SIG-M5 treated with dmso at 0.1 percent for 504 hours (cell line): ENCODE measurements around the gene WNK2.

Source experiments
- DNase-seq: peaks from one replicate; lab custom pipeline; 2025; ENCODE audit not compliant: unreplicated experiment; lab: John Stamatoyannopoulos, UW

WNK2 gene

DNA sequence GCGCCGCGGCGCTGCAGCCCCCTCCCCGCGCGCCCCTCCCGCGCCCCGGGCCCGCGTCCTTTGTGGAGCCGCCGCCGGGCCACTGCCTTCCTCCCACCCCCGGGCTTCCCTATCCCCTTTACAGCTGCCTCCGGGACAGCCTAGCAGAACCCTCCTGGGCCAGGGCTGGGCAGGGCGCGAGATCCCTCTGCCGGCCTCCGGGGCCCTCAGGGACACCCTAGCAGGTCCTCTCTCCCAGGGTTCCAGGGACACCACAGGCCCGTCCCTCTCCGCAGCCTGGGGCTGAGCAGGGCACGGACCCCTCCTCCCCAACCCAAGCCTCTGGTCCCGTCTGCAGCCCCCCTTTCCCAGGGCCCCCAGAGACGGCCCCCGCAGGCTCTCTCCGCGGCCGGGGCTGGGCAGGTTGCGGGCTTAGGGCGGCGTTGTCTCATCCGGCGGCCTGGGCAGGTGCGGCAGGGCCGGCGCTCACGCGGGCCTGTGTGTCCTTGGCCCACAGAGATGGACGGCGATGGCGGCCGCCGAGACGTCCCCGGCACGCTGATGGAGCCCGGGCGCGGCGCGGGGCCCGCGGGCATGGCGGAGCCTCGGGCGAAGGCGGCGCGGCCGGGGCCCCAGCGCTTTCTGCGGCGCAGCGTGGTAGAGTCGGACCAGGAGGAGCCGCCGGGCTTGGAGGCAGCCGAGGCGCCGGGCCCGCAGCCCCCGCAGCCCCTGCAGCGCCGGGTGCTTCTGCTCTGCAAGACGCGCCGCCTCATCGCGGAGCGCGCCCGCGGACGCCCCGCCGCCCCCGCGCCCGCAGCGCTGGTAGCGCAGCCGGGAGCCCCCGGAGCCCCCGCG is 710 bp downstream of the WNK2 start:
- no peak for DNase-seq

- no peak for DNase-seq
Observed at GRCh38 chr9:93185266-93186214, 1.6 kb downstream of the WNK2 start.

GRCh38 chr9:93186215-93186945 is 2.4 kb downstream of the WNK2 start:
- no peak for DNase-seq

- DNase-seq: no peak
Observed at GRCh38 chr9:93187047-93187446, 3.1 kb downstream of the WNK2 start.

- DNase-seq: no peak
Observed at GRCh38 chr9:93187574-93187973, 3.6 kb downstream of the WNK2 start.

GRCh38 chr9:93188426-93189368 is 4.8 kb downstream of the WNK2 start:
- no peak for DNase-seq

DNA sequence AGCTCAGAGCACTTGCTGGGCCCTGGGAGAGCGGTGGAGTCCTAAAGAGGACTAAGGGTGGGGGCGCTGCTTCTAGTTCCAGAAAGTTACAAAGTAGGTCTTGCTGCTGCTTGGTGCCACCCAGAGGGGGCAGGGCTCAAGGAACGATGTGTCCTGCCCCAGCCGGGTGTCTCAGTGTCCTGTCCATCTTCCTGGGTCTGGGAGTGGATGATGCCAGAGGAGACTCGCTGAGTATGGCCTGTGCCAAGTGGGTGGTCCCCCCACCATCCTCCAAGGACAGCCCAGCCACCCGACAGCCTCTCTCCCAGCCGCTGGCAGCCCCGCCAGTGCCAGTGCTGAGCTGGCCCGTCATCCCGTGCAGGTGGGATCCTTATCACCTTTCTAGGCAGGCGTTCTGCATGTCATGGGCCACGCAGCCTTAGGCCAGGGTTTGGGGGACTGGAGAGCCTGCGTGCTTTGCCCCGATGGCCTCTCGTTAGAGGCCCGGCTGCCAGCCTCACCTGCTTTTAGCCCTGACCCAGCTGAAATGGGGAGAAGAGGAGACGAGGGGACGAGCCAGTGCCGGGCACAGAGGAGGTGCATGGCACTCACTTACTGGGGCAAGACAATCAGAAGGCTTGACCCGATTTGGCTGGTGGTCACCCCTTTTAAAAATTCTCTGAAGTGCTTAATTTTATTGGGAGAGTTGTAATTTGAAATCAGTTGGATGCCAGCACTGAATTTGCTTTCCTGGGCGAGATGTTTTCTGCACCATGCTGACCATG is 5.6 kb downstream of the WNK2 start:
- DNase-seq: no peak

DNA sequence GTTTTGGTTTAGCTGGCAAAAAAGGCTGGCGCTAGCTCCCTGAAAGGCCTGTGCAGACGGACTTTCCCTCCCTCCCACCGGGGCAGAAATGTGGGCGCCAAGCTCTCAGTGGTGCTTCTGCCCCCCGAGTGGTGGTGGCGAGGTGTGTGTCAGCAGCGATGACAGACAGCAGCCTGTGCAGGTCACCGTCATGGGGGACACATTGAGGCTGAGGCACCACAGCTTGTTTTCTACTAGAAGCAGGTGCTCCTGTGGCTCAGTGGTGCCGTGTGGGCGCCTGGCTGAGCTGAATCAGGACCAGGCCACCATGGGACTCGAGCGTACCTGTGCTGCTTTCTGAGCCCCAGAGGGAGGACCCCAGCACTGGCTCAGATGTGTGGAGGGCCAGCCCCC is 6.2 kb downstream of the WNK2 start:
- DNase-seq: no peak

DNA sequence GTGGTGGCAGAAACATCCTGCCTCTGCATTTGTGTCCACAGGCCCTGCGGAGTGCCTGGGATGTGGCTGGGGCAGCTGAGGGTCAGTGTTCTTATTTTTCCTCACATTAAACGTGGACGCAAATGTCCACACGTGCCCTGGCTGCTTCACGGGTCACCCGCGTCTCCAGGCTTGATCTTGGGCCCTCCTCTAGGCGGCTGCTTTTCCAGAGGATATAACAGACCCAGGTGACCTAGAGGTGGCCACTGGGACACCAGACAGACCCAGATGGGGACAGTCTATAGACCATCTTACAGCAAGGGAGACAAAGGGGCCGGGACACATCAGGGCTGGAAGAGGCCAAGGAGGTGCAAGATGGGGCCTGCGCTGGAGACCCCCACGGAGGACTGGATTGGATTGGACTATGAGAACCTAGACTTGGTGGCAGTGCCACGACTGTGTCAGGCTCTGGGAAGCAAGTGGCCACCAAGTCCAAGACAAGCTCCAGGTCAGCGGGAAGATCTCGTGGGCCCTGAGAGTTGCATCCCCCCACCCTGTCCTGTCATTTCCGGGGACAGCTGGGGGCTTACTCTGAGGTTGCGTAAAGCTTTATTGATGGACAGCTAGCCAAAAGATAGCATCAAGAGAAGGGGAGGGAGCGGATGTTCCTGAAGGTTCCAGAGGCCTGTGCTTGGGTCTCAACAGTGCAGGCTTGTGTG is 6.9 kb downstream of the WNK2 start:
- no peak for DNase-seq

- DNase-seq: no peak
Observed at GRCh38 chr9:93191354-93191660, 7.4 kb downstream of the WNK2 start.

- no peak for DNase-seq
Observed at GRCh38 chr9:93192721-93193387, 8.9 kb downstream of the WNK2 start.

DNA sequence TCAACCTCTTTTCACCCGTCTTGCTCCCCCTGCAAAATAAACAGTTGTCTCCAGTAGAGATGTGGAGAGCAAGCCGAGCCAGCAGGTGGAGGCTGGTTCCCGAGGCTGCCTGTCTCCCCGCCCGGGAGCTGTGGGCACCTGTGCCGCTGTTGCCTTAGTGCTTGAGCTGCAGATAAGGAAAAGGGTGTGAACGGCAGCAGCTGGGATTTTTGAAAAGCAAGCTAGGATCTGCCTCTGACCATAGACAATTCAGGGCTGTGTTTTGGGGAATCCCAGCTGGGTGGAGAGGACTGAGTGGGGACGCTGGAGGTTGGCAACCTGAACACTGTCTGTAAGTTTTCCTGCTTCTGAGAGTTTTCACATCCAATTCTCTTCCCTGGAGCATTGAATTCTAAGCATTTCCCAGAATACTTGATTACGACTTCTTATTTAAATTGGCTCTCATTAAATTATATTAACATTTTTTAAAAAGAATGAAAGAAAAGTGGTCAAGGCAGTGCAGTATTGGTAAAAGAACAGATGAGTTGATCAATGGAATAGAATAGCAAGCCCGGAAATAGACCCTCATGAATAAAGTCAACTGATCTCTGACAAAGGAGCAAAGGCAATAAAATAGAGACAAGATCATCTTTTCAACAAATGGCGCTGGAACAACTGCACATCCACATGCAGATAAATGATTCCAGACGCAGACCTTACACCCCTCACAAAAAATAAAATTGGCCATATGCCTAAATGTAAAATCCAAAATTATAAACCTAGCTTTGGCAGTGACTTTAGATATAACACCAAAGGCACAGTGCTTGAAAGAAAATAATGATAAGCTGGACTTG is 9.7 kb downstream of the WNK2 start:
- DNase-seq: no peak

GRCh38 chr9:93194221-93194625 is 10.3 kb downstream of the WNK2 start:
- no peak for DNase-seq

- no peak for DNase-seq
Observed at GRCh38 chr9:93194641-93195040, 10.7 kb downstream of the WNK2 start.

DNA sequence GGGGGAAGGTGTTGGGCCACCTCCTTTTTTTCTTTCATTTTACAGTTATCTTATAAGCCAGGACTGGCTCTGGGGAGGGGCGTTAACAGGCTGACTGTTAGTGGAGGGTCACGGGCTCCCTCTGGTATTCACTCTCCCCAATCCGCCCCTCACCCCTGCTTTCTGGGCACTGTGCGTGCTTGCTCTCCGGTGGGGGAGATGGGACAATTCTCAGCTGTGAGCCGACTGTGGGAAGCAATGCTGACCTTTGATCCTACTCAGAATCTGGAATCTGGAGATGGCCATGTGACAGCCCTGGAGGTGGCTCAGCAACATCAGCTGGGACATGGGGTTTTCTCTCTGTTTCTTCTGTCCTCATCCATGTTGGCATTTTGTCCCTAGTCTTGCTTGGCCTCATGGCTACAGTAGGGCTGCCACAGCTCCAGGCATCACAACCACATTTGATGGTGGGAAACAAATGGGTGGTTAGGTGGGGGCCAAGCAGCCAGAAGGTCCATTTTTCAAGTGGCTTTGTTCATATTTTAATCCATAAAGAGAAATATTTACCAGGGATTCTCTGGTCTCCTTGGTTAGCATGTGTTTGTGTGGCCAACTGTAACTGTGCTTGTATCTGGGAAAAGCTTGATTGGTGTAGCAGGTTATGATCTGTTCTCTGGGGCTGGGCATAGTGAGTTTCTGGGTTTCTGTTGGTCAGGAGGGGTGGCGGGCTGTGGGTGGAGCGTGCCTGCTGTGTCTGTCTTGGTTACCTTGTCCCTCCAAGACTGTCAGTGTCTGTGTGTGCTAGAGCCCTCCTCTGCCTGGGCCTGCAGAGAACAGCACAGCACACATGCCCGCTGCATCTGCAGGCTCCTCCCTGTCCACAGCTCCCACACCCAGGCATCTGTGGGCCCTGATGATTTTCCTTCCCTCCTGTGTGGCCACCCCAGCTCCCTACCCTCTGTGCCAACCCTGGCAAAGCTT is 12.4 kb downstream of the WNK2 start:
- no peak for DNase-seq

DNA sequence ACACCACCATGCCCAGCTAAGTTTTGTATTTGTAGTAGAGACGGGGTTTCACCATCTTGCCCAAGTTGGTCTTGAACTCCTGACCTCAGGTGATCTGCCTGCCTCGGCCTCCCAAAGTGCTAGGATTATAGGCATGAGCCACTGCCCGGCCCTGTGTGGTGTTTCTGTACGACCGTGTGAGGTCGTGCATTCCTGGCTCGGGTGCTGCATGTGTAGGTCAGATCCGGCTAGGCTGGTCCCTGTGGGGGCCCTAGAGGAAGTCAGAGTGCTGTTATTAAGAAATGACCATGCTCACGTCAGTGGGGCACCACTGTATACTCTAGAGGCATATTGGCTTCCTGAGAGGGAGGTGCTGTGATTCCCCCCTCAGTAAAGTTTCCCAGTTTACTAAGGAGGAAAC is 13.7 kb downstream of the WNK2 start:
- no peak for DNase-seq
